Measurements from ENCODE around the gene CPLX1. TPM values are rescaled to one million over a fixed set of nuclear protein-coding genes. Genes with fewer than 3 reads are reported as not detected.

Gene CPLX1
- total RNA-seq, 2 experiments from 2014 or later, result 0.21 to 0.25 TPM

- POLR2A ChIA-PET, result no interaction called here
- Histone ChIP-seq H3K9me2 (ENCODE audit: insufficient read depth, low read length) (no peaks in the 10 kb centered on the region), H3K4me1 (ENCODE audit: insufficient read depth, low read length, poor library complexity, severe bottlenecking) (peaks cover 5% of the 10 kb centered on the region), H4K20me1 (ENCODE audit: insufficient read depth, low read length) (no peaks in the 10 kb centered on the region), H3K27ac (ENCODE audit: low read depth, low read length, poor library complexity, severe bottlenecking) (no peak overlapping the region), H3K9me3 (ENCODE audit: low read length) (peaks cover 22% of the 10 kb centered on the region; the same call in 1 of the 2 replicates), H3K36me3 (ENCODE audit: insufficient read depth, low read length) (peaks cover 5% of the 10 kb centered on the region; the same call in 1 of the 2 replicates), H3K79me2 (ENCODE audit: insufficient read depth, low read depth, low read length) (no peaks in the 10 kb centered on the region), H3K4me3 (ENCODE audit: low read depth, low read length, poor library complexity, severe bottlenecking) (no peak overlapping the region), H2AFZ (ENCODE audit: low read length) (no peak overlapping the region), H3K4me2 (ENCODE audit: low read length) (no peak overlapping the region)
- TF ChIP-seq CTCF (conservative IDR thresholded peaks at IDR 0.05; ENCODE audit: low read length), result no peak
- no peak for TF ChIP-seq EZH2phosphoT487 (IDR thresholded peaks at IDR 0.05; ENCODE audit: borderline replicate concordance, low read depth, low read length)
- DNase-seq (ENCODE audit: low spot score), result no peak
- intact Hi-C loops (cut with micrococcal nuclease; ENCODE audit: unreplicated experiment), result no loop called here
- BruUV-seq (replicated peaks), result no TSS peak
- CTCF ChIA-PET (ENCODE audit: unreplicated experiment), result no interaction called here
Measured at GRCh38 chr4:803884-804283, 22.0 kb downstream of the CPLX1 start.

- Histone ChIP-seq H3K79me2 (ENCODE audit: insufficient read depth, low read depth, low read length) (no peaks in the 10 kb centered on the region), H3K9me2 (ENCODE audit: insufficient read depth, low read length) (no peaks in the 10 kb centered on the region), H4K20me1 (ENCODE audit: insufficient read depth, low read length) (no peaks in the 10 kb centered on the region), H2AFZ (ENCODE audit: low read length) (no peak overlapping the region), H3K4me1 (ENCODE audit: insufficient read depth, low read length, poor library complexity, severe bottlenecking) (peaks cover 26% of the 10 kb centered on the region), H3K36me3 (ENCODE audit: insufficient read depth, low read length) (peaks cover 5% of the 10 kb centered on the region; the same call in 1 of the 2 replicates), H3K9me3 (ENCODE audit: low read length) (peaks cover 22% of the 10 kb centered on the region; the same call in 1 of the 2 replicates), H3K4me2 (ENCODE audit: low read length) (no peak overlapping the region), H3K27ac (ENCODE audit: low read depth, low read length, poor library complexity, severe bottlenecking) (no peak overlapping the region), H3K4me3 (ENCODE audit: low read depth, low read length, poor library complexity, severe bottlenecking) (no peak overlapping the region)
- CTCF ChIA-PET (ENCODE audit: unreplicated experiment), result no interaction called here
- no peak for DNase-seq (ENCODE audit: low spot score)
- POLR2A ChIA-PET, result no interaction called here
- no TSS peak for BruUV-seq (replicated peaks)
- TF ChIP-seq EZH2phosphoT487 (IDR thresholded peaks at IDR 0.05; ENCODE audit: borderline replicate concordance, low read depth, low read length) (no peak), CTCF (conservative IDR thresholded peaks at IDR 0.05; ENCODE audit: low read length) (no peak)
- intact Hi-C loops (cut with micrococcal nuclease; ENCODE audit: unreplicated experiment), result no loop called here
Measured at GRCh38 chr4:801436-802124, 24.3 kb downstream of the CPLX1 start.

GRCh38 chr4:797066-797465 is 28.9 kb downstream of the CPLX1 start:
- peak; percentile 52 for DNase-seq (ENCODE audit: low spot score)
- peaks cover 8% of the 10 kb centered on the region; the same call in 1 of the 2 replicates for H3K9me3 ChIP-seq (ENCODE audit: low read length)
- intact Hi-C loops (cut with micrococcal nuclease; ENCODE audit: unreplicated experiment), result no loop called here
- no peaks in the 10 kb centered on the region for H3K79me2 ChIP-seq (ENCODE audit: insufficient read depth, low read depth, low read length)
- H3K4me1 ChIP-seq (ENCODE audit: insufficient read depth, low read length, poor library complexity, severe bottlenecking), result peaks cover 72% of the 10 kb centered on the region
- H4K20me1 ChIP-seq (ENCODE audit: insufficient read depth, low read length), result no peaks in the 10 kb centered on the region
- H2AFZ ChIP-seq (ENCODE audit: low read length), result peak overlapping the region; percentile 42; the same call in 1 of the 2 replicates
- ChIA-PET POLR2A (interaction anchor here (0.9 to 1.6 kb wide), 3 partner anchors 9 to 15 kb away, joined by 3 to 7 read pairs (median 6); no protein-coding TSS in a partner anchor), CTCF (ENCODE audit: unreplicated experiment) (no interaction called here)
- no TSS peak for BruUV-seq (replicated peaks)
- H3K4me2 ChIP-seq (ENCODE audit: low read length), result peak overlapping the region; percentile 50
- no peak overlapping the region for H3K4me3 ChIP-seq (ENCODE audit: low read depth, low read length, poor library complexity, severe bottlenecking)
- H3K27ac ChIP-seq (ENCODE audit: low read depth, low read length, poor library complexity, severe bottlenecking), result peak overlapping the region; percentile 45
- TF ChIP-seq CTCF (conservative IDR thresholded peaks at IDR 0.05; ENCODE audit: low read length), result no peak
- no peak for TF ChIP-seq EZH2phosphoT487 (IDR thresholded peaks at IDR 0.05; ENCODE audit: borderline replicate concordance, low read depth, low read length)
- H3K36me3 ChIP-seq (ENCODE audit: insufficient read depth, low read length), result peaks cover 4% of the 10 kb centered on the region; the same call in 1 of the 2 replicates
- no peaks in the 10 kb centered on the region for H3K9me2 ChIP-seq (ENCODE audit: insufficient read depth, low read length)
